WTC11 (cell line): ENCODE measurements around the gene DPP10. TPM values are rescaled to one million over a fixed set of nuclear protein-coding genes. Genes with fewer than 3 reads are reported as not detected.

Experiments
- ATAC-seq: fragments of 200-7000 bp; cut with Tn5 transposase; 2 replicates; pipeline ENCODE4 v1.10.0; 2021; ENCODE audit warnings: mild to moderate bottlenecking, moderate library complexity
- CTCF ChIA-PET: fragments of 300-600 bp; sonication (Branson Sonifier 250); formaldehyde crosslinking; loops from one replicate; lab custom pipeline; 2021; ENCODE audit warnings: antibody characterized with exemption; lab: Charles Lee
- POLR2A ChIA-PET: fragments of 350-600 bp; sonication (Branson Sonifier 250); formaldehyde crosslinking; loops from one replicate; lab custom pipeline; 2021; ENCODE audit warnings: antibody characterized with exemption; lab: Charles Lee
- DNase-seq: peaks from one replicate; pipeline ENCODE4 v3.0.0; 2021; ENCODE audit warnings: low spot score
- H3K27ac Mint-ChIP-seq: 2 replicates; pipeline ENCODE4 v1.8.0; 2021; ENCODE audit warnings: mixed read lengths
- H3K27me3 Mint-ChIP-seq: 2 replicates; pipeline ENCODE4 v1.8.0; 2021; ENCODE audit warnings: low read depth, mild to moderate bottlenecking, moderate library complexity, mixed read lengths
- H3K36me3 Mint-ChIP-seq: 2 replicates; pipeline ENCODE4 v1.8.0; 2021; ENCODE audit warnings: mixed read lengths
- H3K4me1 Mint-ChIP-seq: 2 replicates; pipeline ENCODE4 v1.8.0; 2022; ENCODE audit warnings: mixed read lengths
- H3K4me3 Mint-ChIP-seq: 2 replicates; pipeline ENCODE4 v1.8.0; 2021; ENCODE audit warnings: mild to moderate bottlenecking, moderate library complexity, mixed read lengths
- H3K9me3 Mint-ChIP-seq: 2 replicates; pipeline ENCODE4 v1.8.0; 2021; ENCODE audit warnings: mixed read lengths
- ATF1 ChIP-seq: sonication (generic); formaldehyde crosslinking; IDR thresholded peaks from 2 replicates; pipeline ENCODE4 v1.8.1; 2023; ENCODE audit warnings: mild to moderate bottlenecking, moderate library complexity, missing genetic modification reagents
- CREB1 ChIP-seq: sonication (generic); formaldehyde crosslinking; IDR thresholded peaks from 2 replicates; pipeline ENCODE4 v1.8.0; 2023; ENCODE audit warnings: mild to moderate bottlenecking, missing genetic modification reagents
- ETV6 ChIP-seq: sonication (generic); formaldehyde crosslinking; IDR thresholded peaks from 2 replicates; pipeline ENCODE4 v1.8.1; 2022; ENCODE audit warnings: mild to moderate bottlenecking, missing genetic modification reagents
- FOXJ3 ChIP-seq: sonication (generic); formaldehyde crosslinking; IDR thresholded peaks from 2 replicates; pipeline ENCODE4 v1.9.0; 2021; ENCODE audit warnings: missing genetic modification reagents, mild to moderate bottlenecking, borderline replicate concordance
- FOXK1 ChIP-seq: sonication (generic); formaldehyde crosslinking; IDR thresholded peaks from 2 replicates; pipeline ENCODE4 v1.8.0; 2022; ENCODE audit warnings: mild to moderate bottlenecking, moderate library complexity, missing genetic modification reagents
- NFATC4 ChIP-seq: fragments of 250-450 bp; sonication (Bioruptor Pico); IDR thresholded peaks from 2 replicates; pipeline ENCODE4 v1.9.0; 2021; ENCODE audit warnings: mild to moderate bottlenecking
- NR1H2 ChIP-seq: sonication (generic); formaldehyde crosslinking; IDR thresholded peaks from 2 replicates; pipeline ENCODE4 v1.9.0; 2021; ENCODE audit warnings: mild to moderate bottlenecking, moderate library complexity, missing genetic modification reagents
- RORB ChIP-seq: fragments of 250-450 bp; sonication (Bioruptor Pico); IDR thresholded peaks from 2 replicates; pipeline ENCODE4 v1.9.0; 2021; ENCODE audit warnings: mild to moderate bottlenecking
- total RNA-seq: library from RNA; stranded (reverse); gene quantifications from 3 replicates; pipeline ENCODE4 v1.2.3, GENCODE V29; 2021
- TF ChIP-seq, protein P1 (sequence below): fragments of 250-450 bp; sonication (Bioruptor Pico); IDR thresholded peaks from 2 replicates; pipeline ENCODE4 v1.9.0; 2021; ENCODE audit warnings: mild to moderate bottlenecking
- TF ChIP-seq, protein P2 (sequence below): sonication (generic); formaldehyde crosslinking; IDR thresholded peaks from 2 replicates; pipeline ENCODE4 v1.8.0; 2023; ENCODE audit warnings: missing genetic modification reagents, mild to moderate bottlenecking, borderline replicate concordance
- TF ChIP-seq, protein P3 (sequence below): sonication (generic); formaldehyde crosslinking; IDR thresholded peaks from 2 replicates; pipeline ENCODE4 v1.8.0; 2022; ENCODE audit warnings: mild to moderate bottlenecking, missing genetic modification reagents
- TF ChIP-seq, protein P4 (sequence below): sonication (generic); formaldehyde crosslinking; IDR thresholded peaks from 2 replicates; pipeline ENCODE4 v1.8.1; 2023; ENCODE audit warnings: mild to moderate bottlenecking, missing genetic modification reagents, borderline replicate concordance
- TF ChIP-seq, protein P5 (sequence below): sonication (generic); formaldehyde crosslinking; IDR thresholded peaks from 2 replicates; pipeline ENCODE4 v1.8.0; 2023; ENCODE audit warnings: mild to moderate bottlenecking, missing genetic modification reagents
- TF ChIP-seq, protein P6 (sequence below): sonication (generic); formaldehyde crosslinking; IDR thresholded peaks from 2 replicates; pipeline ENCODE4 v1.8.1; 2023; ENCODE audit warnings: mild to moderate bottlenecking, missing genetic modification reagents, moderate library complexity
- TF ChIP-seq, protein P7 (sequence below): sonication (generic); formaldehyde crosslinking; IDR thresholded peaks from 2 replicates; pipeline ENCODE4 v1.8.1; 2023; ENCODE audit warnings: mild to moderate bottlenecking, missing genetic modification reagents
- TF ChIP-seq, protein P8 (sequence below): sonication (generic); formaldehyde crosslinking; IDR thresholded peaks from 2 replicates; pipeline ENCODE4 v1.8.0; 2022; ENCODE audit warnings: mild to moderate bottlenecking, missing genetic modification reagents

Gene DPP10
- total RNA-seq, 1 experiment from 2014 or later: 4.0 TPM

DNA sequence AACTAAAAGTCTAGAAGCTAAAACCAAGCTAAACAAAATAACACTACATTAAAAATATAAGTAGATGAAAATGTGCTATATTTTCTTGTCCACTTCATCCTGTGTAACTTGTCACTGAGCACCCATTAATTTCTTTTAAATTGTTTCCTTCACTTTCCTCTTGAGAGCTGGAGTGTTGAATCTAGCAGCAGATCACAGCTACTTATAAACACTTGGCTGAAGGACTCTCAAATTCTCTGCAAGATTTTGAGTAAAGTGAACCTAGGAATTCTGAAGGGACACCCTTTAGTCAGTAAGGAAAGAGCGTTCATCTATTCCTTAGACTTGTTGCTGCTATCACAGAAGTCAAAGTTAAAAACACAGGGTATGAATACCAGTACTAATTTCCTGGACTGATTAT is 1163.9 kb downstream of the DPP10 start:
- no peak for DNase-seq
- no peaks in the 10 kb centered on the region for H3K27me3 Mint-ChIP-seq
- H3K27ac Mint-ChIP-seq: no peak overlapping the region
- H3K4me3 Mint-ChIP-seq: no peak overlapping the region
- peaks cover 30% of the 10 kb centered on the region for H3K4me1 Mint-ChIP-seq
- no peak for ATAC-seq
- ChIA-PET POLR2A (interaction anchor here (0.6 kb wide), 2 partner anchors 105 to 385 kb away, joined by 3 to 7 read pairs; no protein-coding TSS in a partner anchor), CTCF (interaction anchor here (0.6 kb wide), 1 partner anchor 1911 kb away, joined by 5 read pairs; no protein-coding TSS in a partner anchor)
- TF ChIP-seq NR1H2 (CRISPR knock-in tag): no peak
- TF ChIP-seq, protein P1, sequence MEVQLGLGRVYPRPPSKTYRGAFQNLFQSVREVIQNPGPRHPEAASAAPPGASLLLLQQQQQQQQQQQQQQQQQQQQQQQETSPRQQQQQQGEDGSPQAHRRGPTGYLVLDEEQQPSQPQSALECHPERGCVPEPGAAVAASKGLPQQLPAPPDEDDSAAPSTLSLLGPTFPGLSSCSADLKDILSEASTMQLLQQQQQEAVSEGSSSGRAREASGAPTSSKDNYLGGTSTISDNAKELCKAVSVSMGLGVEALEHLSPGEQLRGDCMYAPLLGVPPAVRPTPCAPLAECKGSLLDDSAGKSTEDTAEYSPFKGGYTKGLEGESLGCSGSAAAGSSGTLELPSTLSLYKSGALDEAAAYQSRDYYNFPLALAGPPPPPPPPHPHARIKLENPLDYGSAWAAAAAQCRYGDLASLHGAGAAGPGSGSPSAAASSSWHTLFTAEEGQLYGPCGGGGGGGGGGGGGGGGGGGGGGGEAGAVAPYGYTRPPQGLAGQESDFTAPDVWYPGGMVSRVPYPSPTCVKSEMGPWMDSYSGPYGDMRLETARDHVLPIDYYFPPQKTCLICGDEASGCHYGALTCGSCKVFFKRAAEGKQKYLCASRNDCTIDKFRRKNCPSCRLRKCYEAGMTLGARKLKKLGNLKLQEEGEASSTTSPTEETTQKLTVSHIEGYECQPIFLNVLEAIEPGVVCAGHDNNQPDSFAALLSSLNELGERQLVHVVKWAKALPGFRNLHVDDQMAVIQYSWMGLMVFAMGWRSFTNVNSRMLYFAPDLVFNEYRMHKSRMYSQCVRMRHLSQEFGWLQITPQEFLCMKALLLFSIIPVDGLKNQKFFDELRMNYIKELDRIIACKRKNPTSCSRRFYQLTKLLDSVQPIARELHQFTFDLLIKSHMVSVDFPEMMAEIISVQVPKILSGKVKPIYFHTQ (CRISPR knock-in tag): no peak
- TF ChIP-seq, protein P2, sequence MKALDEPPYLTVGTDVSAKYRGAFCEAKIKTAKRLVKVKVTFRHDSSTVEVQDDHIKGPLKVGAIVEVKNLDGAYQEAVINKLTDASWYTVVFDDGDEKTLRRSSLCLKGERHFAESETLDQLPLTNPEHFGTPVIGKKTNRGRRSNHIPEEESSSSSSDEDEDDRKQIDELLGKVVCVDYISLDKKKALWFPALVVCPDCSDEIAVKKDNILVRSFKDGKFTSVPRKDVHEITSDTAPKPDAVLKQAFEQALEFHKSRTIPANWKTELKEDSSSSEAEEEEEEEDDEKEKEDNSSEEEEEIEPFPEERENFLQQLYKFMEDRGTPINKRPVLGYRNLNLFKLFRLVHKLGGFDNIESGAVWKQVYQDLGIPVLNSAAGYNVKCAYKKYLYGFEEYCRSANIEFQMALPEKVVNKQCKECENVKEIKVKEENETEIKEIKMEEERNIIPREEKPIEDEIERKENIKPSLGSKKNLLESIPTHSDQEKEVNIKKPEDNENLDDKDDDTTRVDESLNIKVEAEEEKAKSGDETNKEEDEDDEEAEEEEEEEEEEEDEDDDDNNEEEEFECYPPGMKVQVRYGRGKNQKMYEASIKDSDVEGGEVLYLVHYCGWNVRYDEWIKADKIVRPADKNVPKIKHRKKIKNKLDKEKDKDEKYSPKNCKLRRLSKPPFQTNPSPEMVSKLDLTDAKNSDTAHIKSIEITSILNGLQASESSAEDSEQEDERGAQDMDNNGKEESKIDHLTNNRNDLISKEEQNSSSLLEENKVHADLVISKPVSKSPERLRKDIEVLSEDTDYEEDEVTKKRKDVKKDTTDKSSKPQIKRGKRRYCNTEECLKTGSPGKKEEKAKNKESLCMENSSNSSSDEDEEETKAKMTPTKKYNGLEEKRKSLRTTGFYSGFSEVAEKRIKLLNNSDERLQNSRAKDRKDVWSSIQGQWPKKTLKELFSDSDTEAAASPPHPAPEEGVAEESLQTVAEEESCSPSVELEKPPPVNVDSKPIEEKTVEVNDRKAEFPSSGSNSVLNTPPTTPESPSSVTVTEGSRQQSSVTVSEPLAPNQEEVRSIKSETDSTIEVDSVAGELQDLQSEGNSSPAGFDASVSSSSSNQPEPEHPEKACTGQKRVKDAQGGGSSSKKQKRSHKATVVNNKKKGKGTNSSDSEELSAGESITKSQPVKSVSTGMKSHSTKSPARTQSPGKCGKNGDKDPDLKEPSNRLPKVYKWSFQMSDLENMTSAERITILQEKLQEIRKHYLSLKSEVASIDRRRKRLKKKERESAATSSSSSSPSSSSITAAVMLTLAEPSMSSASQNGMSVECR (CRISPR knock-in tag): no peak
- TF ChIP-seq, protein P3, sequence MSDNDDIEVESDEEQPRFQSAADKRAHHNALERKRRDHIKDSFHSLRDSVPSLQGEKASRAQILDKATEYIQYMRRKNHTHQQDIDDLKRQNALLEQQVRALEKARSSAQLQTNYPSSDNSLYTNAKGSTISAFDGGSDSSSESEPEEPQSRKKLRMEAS: no peak
- H3K9me3 Mint-ChIP-seq: peaks cover 12% of the 10 kb centered on the region
- H3K36me3 Mint-ChIP-seq: peaks cover 7% of the 10 kb centered on the region; the same call in 1 of the 2 replicates

DNA sequence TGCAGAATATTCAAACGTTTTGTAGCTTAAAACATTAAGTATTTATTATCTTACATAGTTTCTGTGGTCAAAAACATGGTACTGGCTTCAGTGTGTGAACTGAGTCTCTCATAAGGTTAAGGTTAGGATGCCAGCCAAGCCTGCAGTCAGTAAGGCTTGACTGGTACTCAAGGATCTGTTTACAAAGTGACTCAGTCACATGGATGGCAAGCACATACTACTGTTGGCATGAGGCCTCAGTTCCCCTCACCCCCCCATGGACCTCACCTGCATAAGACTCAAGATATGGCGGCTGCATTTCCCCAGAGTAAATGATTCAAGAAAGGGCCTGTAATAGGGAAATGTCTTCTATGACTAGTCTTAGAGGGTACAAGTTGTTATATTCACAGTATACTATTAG is 1167.5 kb downstream of the DPP10 start:
- ChIA-PET CTCF (no interaction called here), POLR2A (no interaction called here)
- Mint-ChIP-seq H3K36me3 (peaks cover 4% of the 10 kb centered on the region; the same call in 1 of the 2 replicates), H3K27me3 (no peaks in the 10 kb centered on the region), H3K4me3 (no peak overlapping the region), H3K4me1 (peaks cover 14% of the 10 kb centered on the region), H3K27ac (no peak overlapping the region), H3K9me3 (peaks cover 12% of the 10 kb centered on the region)
- ATAC-seq (no peak), DNase-seq (no peak)
- no peak for TF ChIP-seq FOXJ3
- no peak for TF ChIP-seq ETV6 (CRISPR knock-in tag)
- TF ChIP-seq, protein P4, sequence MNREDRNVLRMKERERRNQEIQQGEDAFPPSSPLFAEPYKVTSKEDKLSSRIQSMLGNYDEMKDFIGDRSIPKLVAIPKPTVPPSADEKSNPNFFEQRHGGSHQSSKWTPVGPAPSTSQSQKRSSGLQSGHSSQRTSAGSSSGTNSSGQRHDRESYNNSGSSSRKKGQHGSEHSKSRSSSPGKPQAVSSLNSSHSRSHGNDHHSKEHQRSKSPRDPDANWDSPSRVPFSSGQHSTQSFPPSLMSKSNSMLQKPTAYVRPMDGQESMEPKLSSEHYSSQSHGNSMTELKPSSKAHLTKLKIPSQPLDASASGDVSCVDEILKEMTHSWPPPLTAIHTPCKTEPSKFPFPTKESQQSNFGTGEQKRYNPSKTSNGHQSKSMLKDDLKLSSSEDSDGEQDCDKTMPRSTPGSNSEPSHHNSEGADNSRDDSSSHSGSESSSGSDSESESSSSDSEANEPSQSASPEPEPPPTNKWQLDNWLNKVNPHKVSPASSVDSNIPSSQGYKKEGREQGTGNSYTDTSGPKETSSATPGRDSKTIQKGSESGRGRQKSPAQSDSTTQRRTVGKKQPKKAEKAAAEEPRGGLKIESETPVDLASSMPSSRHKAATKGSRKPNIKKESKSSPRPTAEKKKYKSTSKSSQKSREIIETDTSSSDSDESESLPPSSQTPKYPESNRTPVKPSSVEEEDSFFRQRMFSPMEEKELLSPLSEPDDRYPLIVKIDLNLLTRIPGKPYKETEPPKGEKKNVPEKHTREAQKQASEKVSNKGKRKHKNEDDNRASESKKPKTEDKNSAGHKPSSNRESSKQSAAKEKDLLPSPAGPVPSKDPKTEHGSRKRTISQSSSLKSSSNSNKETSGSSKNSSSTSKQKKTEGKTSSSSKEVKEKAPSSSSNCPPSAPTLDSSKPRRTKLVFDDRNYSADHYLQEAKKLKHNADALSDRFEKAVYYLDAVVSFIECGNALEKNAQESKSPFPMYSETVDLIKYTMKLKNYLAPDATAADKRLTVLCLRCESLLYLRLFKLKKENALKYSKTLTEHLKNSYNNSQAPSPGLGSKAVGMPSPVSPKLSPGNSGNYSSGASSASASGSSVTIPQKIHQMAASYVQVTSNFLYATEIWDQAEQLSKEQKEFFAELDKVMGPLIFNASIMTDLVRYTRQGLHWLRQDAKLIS (CRISPR knock-in tag): no peak
- TF ChIP-seq, protein P5, sequence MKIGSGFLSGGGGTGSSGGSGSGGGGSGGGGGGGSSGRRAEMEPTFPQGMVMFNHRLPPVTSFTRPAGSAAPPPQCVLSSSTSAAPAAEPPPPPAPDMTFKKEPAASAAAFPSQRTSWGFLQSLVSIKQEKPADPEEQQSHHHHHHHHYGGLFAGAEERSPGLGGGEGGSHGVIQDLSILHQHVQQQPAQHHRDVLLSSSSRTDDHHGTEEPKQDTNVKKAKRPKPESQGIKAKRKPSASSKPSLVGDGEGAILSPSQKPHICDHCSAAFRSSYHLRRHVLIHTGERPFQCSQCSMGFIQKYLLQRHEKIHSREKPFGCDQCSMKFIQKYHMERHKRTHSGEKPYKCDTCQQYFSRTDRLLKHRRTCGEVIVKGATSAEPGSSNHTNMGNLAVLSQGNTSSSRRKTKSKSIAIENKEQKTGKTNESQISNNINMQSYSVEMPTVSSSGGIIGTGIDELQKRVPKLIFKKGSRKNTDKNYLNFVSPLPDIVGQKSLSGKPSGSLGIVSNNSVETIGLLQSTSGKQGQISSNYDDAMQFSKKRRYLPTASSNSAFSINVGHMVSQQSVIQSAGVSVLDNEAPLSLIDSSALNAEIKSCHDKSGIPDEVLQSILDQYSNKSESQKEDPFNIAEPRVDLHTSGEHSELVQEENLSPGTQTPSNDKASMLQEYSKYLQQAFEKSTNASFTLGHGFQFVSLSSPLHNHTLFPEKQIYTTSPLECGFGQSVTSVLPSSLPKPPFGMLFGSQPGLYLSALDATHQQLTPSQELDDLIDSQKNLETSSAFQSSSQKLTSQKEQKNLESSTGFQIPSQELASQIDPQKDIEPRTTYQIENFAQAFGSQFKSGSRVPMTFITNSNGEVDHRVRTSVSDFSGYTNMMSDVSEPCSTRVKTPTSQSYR (CRISPR knock-in tag): no peak
- no peak for TF ChIP-seq RORB
- TF ChIP-seq ATF1 (CRISPR knock-in tag): no peak
- TF ChIP-seq, protein P6, sequence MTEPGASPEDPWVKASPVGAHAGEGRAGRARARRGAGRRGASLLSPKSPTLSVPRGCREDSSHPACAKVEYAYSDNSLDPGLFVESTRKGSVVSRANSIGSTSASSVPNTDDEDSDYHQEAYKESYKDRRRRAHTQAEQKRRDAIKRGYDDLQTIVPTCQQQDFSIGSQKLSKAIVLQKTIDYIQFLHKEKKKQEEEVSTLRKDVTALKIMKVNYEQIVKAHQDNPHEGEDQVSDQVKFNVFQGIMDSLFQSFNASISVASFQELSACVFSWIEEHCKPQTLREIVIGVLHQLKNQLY: no peak
- TF ChIP-seq, protein P7, sequence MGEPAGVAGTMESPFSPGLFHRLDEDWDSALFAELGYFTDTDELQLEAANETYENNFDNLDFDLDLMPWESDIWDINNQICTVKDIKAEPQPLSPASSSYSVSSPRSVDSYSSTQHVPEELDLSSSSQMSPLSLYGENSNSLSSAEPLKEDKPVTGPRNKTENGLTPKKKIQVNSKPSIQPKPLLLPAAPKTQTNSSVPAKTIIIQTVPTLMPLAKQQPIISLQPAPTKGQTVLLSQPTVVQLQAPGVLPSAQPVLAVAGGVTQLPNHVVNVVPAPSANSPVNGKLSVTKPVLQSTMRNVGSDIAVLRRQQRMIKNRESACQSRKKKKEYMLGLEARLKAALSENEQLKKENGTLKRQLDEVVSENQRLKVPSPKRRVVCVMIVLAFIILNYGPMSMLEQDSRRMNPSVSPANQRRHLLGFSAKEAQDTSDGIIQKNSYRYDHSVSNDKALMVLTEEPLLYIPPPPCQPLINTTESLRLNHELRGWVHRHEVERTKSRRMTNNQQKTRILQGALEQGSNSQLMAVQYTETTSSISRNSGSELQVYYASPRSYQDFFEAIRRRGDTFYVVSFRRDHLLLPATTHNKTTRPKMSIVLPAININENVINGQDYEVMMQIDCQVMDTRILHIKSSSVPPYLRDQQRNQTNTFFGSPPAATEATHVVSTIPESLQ (CRISPR knock-in tag): no peak
- no peak for TF ChIP-seq FOXK1 (CRISPR knock-in tag)
- TF ChIP-seq NFATC4: no peak
- TF ChIP-seq, protein P8, sequence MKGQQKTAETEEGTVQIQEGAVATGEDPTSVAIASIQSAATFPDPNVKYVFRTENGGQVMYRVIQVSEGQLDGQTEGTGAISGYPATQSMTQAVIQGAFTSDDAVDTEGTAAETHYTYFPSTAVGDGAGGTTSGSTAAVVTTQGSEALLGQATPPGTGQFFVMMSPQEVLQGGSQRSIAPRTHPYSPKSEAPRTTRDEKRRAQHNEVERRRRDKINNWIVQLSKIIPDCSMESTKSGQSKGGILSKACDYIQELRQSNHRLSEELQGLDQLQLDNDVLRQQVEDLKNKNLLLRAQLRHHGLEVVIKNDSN (CRISPR knock-in tag): no peak
- no peak for TF ChIP-seq CREB1 (CRISPR knock-in tag)
